GM19099 (cell line): ENCODE data around the gene RPL34.

Experiments
- POLR2A ChIP-seq: IDR thresholded peaks from 3 replicates; pipeline ENCODE4 v1.6.1; 2011; ENCODE audit warnings: low read depth; ENCODE audit not compliant: insufficient read length; ENCODE audit errors: extremely low read depth

Gene RPL34

GRCh38 chr4:108662629-108663028 lies 42.3 kb downstream of the RPL34 start:
- no peak for TF ChIP-seq POLR2A

- TF ChIP-seq POLR2A, result no peak
These were observed 54.1 kb downstream of the RPL34 start for GRCh38 chr4:108674356-108674977.
